DMS 273 treated with DMSO at 0.1 percent for 48 hours (cell line): ENCODE data around the gene AHSA1.

ENCODE experiments used
- DNase-seq: peaks from one replicate; lab custom pipeline; 2025; lab: John Stamatoyannopoulos, UW

The AHSA1 gene

GRCh38 chr14:77508876-77509275 lies 51.0 kb downstream of the AHSA1 start:
- DNase-seq = no peak

- no peak for DNase-seq
Observed at GRCh38 chr14:77509366-77509765, 51.5 kb downstream of the AHSA1 start.

DNA sequence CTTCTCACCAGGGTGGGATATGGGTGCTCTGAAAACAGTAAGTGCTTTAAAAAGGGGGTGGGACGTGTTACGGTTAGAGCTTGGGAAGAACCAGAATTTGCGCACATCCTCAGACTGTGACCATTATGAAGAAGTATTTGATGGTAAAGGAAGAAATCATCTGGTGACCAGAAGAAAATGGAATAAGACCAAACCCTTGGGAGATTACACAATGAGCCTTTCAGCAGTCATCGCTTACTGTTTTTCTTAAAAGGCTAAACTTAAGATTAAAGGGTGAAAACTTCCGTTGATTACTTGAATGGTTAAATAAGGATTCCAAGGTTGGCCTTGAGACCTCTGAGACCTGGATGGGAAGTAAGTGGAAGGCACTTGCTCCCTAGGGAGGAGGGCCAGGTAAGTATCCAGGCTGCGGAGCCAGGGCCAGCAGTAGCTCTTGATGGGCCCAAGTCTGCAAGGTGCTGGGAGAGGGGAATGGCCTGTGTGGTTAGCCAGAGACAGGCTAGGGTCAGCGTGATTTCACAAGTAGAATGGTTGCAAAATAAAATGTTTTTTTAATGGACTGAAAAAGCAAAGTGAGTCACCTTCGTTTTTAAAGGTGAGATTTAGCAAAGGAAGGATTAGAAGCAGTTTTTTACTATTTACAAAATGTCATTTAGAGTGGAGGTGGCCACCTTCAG lies 53.7 kb downstream of the AHSA1 start:
- DNase-seq = no peak

DNA sequence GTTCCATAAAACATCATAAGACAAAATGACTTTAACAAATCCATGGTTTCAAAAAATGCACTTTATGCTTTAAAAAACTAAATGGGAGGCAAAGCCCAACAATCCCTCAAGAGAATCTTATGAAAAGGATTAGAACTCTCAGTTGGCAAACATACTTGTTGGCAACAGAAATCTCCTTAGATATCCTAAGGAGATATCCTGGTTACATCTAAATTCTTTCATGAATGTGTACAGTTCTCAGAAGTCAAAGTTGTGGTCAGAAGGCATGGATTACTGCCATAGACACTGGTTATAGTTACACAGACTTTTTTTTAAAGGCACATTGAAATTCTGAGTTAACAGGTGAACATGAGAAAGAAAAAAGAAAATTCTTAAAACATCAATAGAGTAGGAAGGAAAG lies 58.2 kb downstream of the AHSA1 start:
- DNase-seq = no peak
